GM21515 (cell line): ENCODE results near the gene EPHA10.
A peak's percentile ranks its signal among the peaks of the same experiment; 100 is the strongest.
"Not testable (repeated sequence)": the region's sequence is repeated elsewhere in the genome, so short reads cannot be mapped to it uniquely, and the experiment has no call there.

Experiments
- ATAC-seq: cut with Tn5 transposase; IDR thresholded peaks from one replicate; pipeline ENCODE4 v1.9.1; 2021; ENCODE audit not compliant: unreplicated experiment

Gene EPHA10

DNA sequence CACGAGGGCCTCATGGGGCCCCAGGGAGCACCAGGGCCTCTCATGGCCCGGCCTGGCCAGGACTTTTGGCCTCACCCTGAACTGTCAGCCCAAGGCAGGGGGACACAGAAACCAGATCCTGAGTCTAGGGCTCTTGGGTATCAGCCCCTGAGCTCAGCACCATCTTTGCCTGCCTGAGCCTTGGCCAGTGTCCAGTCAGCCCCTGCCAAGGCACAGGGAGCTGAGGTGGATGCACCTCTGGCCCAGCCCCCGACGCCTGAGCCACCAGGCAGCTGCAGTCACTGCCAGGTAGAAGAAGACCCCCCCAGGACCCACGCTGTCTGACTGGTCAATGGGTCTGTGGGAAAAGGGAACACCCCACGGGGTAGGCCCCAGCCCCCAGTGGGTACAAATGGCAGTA lies 47.3 kb downstream of the EPHA10 start:
- no peak for ATAC-seq

DNA sequence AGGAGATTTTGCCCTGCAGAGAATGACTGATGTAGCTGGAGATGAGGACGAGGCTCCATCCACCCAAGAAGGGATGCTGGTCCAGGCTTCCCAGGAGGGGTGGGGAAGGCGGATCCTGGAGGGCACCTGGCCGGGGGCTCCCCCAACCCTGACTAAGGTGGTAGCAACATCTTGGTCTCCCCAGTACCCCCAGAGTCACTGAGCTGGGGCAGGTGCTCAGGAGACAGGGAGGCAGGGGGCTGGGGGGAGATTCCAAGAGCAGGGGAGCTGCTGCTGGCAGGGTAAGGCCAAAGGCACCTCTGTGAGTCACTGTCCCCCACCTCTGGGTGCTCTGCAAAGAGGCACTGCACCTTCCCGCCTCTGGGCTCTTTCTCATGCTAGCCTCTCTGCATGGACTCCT lies 48.6 kb downstream of the EPHA10 start:
- no peak for ATAC-seq

DNA sequence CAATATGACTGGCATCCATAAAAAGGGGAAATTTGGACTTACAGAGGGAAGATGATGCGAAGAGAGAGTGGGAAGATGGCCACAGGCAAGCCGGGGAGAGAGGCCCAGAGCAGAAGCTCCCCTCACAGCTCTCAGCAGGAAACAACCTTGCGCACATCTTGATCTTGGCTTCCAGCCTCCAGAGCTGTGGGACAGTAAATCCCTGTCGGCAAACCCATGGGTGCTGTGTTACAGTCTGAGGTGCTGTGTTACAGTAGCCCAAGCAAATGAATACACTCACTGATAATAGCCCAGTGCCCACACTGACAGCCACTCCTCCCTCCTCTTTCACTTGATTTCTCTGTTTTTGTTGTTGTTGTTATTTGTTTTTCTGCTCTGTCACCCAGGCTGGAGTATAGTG lies 50.2 kb downstream of the EPHA10 start:
- ATAC-seq: no peak

- ATAC-seq: no peak
These were observed 50.7 kb downstream of the EPHA10 start for GRCh38 chr1:37714226-37714625.

DNA sequence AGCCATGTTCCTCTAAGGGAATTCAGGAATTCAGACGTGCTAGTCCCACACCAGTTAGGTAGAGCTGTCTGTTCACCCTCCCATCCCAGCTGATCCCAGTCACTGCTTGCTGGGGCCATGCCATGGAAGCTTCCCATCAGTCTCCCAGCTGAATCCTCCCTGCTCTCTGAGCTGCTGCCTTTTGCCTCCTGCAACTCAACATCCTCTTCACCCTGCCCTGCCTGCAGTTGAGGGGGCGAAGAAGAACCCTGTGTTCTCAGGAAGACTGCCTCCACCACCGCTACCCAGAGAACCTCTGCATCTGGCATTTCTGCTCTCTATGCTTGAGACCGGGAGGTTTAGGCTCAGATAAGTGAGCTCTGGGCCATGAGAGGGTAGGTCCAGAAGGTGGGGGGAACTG lies 56.4 kb downstream of the EPHA10 start:
- ATAC-seq: no peak

- ATAC-seq: no peak
These were observed 59.5 kb downstream of the EPHA10 start for GRCh38 chr1:37705399-37705798.

DNA sequence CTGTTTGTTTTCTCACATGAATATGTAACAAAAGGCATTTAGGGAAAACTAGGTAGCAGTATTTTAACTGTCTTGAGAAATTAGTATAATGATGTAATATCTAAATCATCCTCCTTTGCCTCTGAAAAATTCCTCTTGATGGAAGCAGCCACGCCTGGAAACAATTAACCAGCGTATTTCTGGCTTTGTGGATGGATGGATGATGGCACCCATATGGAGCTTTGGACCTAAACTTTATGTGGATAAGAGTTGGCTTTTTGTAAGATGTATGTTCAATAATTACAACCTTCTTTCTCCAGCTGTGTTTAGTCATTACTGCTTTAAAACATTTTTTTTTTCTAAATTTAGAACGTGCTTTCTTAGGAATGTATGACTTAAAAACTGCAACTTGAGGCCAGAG lies 60.0 kb downstream of the EPHA10 start:
- no peak for ATAC-seq

DNA sequence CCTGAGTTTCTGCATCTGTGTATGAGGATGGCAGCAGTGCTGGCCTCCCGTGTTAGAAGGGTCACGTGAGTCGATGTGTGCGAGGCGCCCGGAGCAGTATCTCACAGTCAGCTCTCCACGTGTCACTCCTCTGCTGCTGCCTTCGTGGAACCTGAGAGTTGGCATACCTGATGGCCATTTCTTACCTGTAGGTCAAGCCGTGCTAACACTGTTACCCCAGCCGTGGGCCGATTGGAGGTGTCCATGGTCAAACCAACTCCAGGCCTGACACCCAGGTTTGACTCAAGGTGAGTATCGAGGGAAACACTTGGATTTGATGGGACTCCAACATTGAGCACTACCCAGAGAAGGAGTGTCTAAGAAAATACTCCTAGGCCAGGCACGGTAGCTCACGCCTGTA lies 61.9 kb downstream of the EPHA10 start:
- ATAC-seq: no peak

GRCh38 chr1:37701051-37701450 lies 63.9 kb downstream of the EPHA10 start:
- no peak for ATAC-seq

GRCh38 chr1:37699147-37699546 lies 65.8 kb downstream of the EPHA10 start:
- ATAC-seq: no peak

GRCh38 chr1:37697737-37698136 lies 67.2 kb downstream of the EPHA10 start:
- no peak for ATAC-seq

GRCh38 chr1:37697090-37697489 lies 67.8 kb downstream of the EPHA10 start:
- no peak for ATAC-seq

- ATAC-seq: no peak
These were observed 72.1 kb downstream of the EPHA10 start for GRCh38 chr1:37692834-37693175.

- ATAC-seq: peak; percentile 75
These were observed 72.7 kb downstream of the EPHA10 start, which contains the start of gene CDCA8 for GRCh38 chr1:37692078-37692833. CDCA8 (plus strand) TSS chr1:37692516; CDS start chr1:37692691, 175 bp downstream.

- ATAC-seq: peak; percentile 4
These were observed 73.3 kb downstream of the EPHA10 start for GRCh38 chr1:37691497-37692077.

GRCh38 chr1:37688926-37689325 lies 76.0 kb downstream of the EPHA10 start:
- ATAC-seq: no peak

- not testable (repeated sequence) for ATAC-seq
These were observed 77.2 kb downstream of the EPHA10 start for GRCh38 chr1:37687764-37688163.

GRCh38 chr1:37685722-37686121 lies 79.2 kb downstream of the EPHA10 start:
- no peak for ATAC-seq

- not testable (repeated sequence) for ATAC-seq
These were observed 80.7 kb downstream of the EPHA10 start for GRCh38 chr1:37684182-37684581.

GRCh38 chr1:37682334-37682987 lies 82.5 kb downstream of the EPHA10 start:
- ATAC-seq: no peak

GRCh38 chr1:37680933-37681332 lies 84.0 kb downstream of the EPHA10 start:
- ATAC-seq: no peak

DNA sequence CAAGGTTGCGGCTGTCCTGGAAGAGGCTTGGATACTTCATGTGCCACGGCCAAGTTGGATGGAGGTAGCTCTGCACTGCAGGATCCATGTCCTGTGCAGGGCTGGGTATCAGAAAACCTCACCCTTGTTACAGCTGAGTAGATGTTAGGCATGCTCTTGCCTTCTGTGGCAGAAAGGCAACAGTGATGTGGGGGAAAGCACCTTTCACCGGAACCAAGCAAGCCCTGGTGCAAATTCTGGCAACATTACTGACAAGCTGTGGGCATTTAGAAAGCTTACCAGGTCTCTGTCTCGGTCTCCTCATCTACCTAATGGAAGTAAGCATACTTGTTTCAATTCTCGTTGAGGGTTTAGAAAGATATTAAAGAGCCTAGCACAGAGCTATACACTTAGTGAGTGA lies 87.1 kb downstream of the EPHA10 start:
- no peak for ATAC-seq

GRCh38 chr1:37677143-37677439 lies 87.8 kb downstream of the EPHA10 start:
- no peak for ATAC-seq
